ENCODE measurements around the gene UBE2O.

Gene UBE2O

GRCh38 chr17:76385892-76386786, 66.8 kb downstream of the UBE2O start:
- peak; percentile 83 to 89 for DNase-seq

DNA sequence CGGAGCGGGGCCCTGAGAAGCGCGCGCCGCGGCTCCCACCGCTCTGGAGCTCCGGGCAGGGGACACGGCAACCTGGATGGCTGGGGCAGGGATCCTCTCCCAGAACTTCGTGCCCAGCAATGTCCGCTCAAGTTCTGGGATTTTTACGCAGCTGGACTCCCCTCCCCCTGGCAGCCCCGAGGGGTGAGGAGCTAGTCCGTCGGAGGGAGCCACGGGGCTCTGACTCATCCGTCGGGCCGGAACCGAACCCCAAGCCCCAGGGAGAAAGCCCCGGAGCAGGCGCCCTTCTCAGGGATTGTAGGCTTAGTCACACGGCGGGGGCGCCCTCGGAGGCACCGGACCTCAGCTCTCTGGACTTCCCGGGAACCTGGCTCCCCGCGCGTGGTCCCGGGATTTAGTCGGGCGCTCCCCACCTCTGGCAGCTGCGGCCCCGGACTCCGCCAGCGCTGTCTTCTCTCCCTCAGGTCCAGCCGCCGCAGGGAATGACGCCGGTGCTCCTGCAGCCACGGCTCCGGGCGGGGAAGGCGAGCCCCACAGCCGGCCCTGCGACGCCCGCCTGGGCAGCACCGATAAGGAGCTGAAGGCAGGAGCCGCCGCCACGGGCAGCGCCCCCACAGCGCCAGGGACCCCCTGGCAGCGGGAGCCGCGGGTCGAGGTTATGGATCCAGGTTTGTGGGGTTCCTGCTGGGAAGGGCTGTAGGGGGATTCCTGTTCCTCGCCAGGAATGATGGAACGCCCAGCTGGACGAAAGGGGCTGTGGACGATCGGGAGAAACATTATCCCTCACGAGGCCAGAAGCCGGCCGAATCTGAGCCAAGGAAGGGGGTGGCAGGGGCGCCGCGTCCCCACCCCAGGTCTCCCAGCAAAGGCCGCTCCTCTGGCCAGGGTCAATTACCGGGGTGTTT, 67.7 kb downstream of the UBE2O start:
- DNase-seq, result peak; percentile 23 to 65

- peak; percentile 49 to 65 for DNase-seq
Observed at GRCh38 chr17:76384222-76384986, 68.5 kb downstream of the UBE2O start, which contains the start of gene SPHK1. Gene SPHK1 (plus strand): TSS chr17:76384609. CDS start chr17:76385645, 1,036 bp downstream.

DNA sequence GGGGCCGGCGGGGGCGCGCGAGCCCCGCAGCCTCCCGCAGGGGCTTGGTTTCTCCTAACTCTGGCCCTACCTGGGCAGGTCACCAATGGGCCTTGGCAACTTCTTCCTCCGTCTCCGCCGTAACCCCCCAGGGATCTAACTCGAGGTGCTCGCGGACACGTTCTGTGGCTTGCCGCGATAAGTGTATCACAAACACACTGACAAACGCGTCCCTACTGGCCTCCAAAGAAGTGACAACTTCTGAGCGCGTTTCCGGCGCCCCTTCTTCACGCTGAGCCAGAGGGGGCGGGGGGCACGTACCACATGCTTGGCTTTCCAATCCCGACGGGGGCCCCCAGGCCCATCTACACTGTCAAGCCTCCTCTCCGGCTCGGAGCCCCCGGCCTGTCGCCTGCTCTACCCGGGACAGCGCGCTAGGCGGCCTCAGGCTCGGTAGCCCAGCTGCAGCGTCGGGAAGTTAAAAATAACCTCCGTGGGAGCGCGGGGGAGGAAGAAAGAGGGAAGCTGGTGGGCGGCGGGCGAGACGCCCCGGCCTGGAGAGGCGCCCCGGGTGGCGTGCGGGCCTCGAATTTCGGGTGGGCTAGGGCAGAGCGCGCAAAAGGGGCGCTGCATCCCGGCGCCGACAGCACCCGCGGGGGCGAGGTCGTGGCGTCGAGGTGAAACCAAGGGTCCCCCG, 69.3 kb downstream of the UBE2O start:
- DNase-seq, result peak; percentile 28 to 54

DNA sequence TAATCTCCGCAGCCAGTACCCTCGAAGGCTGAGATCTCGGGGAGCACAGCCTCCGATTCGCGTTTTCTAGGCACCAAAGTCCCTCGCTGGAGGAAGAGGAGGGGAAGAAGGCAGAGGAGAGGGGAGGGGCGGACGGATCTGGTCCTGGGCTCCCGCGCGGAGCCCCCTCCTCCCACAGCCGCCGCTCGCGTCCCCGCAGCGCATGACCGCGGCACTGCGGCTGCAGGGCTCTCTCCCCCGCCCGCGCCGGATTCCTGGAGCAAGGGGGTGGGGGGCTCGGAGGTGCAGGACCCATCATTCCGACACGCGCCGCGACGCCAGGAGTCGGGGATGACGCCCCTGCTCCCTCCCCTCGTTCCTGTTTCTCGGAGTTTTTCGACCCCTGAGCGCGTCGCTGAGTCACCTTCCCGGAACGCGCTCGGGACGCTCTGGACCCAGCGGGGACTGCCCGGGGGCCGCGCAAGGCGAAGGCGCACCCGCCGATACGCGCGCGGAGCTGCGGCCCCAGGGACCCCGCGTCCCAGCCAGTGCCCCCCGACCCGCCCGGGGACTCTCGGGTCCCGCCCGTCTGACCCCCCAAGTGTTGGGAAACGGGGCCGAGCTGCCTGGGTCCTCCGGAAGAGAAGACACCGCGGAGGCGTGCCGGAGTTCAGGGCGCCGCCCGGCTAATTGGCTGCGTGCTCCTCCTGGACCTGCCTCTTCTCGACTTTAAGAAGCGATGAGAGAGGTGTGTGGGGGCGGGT, 70.0 kb downstream of the UBE2O start:
- peak; percentile 46 to 65 for DNase-seq

DNA sequence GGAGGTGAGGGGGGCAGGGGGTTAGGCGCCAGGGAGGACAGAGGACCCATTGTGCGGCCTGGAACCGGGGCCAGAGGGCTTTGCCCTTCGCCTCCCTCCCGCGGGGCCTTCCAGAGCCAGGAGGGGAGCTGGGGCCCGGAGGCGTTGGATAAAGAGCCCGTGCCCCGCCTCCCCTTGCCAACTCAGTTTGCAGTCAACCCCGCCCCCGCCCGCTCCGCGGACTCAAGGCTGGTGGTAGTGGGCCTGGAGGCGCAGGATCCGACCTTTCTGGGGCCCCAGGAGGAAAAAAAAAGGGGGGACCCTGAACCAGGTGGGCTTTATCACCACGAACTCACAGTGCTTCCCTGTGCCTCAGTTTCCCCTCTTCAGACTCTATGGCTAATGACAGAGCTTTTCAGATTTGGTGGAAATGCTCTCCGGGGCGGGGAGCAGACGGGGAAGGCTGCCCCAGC, 70.6 kb downstream of the UBE2O start:
- DNase-seq, result no peak

DNA sequence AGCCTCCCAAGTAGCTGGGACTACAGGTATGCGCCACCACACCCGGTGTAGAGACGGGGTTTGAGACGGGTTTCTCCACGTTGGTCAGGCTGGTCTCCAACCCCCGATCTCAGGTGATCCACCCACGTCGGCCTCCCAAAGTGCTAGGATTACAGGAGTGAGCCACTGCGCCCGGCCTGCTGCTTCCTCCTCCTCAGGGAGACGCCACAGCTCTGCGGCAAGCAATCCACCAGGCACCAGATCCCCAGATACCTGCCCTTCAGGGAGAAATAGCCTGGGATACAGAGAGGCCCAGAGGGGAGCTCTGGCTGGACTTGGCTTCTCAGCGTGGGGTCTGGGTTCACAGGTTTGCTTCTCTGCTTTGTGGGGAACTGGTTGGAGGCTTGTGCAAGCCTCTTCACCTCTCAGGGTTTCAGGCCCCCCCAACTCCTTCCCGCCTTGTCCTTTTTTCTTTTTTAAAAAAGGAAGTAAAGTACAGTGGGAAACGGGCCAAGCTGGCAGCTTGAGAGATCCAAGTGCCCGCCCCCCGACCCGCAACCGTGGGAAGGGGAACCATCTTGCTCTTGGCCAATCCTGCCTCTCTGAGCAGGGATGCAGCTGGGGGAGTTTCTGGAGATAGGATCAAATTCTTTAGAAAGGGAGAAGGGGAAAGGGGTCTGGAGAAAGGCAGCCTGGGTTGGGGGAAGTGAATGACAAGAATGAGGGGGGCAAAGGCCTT, 71.2 kb downstream of the UBE2O start:
- DNase-seq, result peak in 1 of 2 donors; percentile 31

- no peak for DNase-seq
Observed at GRCh38 chr17:76379646-76380376, 73.1 kb downstream of the UBE2O start.

DNA sequence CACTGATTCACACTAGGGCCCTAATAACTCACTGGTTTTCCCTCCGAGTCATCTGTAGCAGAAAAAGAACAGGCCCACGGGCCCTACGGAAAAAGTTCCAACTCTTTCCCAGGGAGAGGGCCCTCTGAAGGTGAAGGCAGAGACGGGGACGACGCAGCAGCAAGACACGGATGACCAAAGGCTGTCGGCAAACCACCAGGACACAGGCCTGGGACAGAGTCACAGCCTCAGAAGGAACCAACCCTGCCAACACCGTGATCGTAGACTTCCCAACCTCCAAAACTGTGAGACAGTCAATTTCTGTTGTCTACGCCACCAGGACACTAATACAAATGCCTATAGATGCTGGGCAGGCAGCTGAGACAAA, 73.7 kb downstream of the UBE2O start:
- DNase-seq, result no peak

DNA sequence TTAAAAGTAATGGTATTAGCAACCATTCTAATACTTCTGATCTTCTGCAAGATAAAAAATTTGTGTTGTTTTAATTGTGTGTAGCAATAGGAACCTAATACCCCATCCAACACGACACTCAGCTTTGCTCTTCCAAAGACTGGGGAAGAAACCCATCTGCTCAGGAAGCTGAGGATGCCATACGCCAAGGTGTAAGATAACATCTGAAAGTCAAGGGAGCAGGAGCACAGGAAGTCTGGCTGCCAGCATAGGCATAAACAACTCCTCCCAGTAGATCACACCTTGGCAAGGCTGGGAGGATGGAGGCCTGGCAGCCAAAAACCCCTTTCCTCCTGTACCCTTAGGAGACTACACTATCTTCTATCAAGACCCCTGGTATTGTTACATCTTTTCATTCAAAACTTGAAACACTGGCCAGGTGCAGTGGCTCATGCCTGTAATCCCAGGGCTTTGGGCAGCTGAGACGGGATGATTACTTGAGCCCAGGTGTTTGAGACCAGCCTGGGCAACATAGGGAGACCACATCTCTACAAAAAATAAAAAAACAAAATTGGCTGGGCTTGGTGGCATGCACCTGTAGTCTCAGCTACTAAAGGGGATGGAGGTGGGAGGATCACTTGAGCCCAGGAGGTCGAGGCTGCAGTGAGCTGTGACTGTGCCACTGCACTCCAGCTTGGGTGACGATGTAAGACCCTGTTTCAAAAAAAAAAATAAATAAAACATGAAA, 74.2 kb downstream of the UBE2O start:
- no peak for DNase-seq

GRCh38 chr17:76376318-76377133, 76.4 kb downstream of the UBE2O start:
- no peak for DNase-seq

DNA sequence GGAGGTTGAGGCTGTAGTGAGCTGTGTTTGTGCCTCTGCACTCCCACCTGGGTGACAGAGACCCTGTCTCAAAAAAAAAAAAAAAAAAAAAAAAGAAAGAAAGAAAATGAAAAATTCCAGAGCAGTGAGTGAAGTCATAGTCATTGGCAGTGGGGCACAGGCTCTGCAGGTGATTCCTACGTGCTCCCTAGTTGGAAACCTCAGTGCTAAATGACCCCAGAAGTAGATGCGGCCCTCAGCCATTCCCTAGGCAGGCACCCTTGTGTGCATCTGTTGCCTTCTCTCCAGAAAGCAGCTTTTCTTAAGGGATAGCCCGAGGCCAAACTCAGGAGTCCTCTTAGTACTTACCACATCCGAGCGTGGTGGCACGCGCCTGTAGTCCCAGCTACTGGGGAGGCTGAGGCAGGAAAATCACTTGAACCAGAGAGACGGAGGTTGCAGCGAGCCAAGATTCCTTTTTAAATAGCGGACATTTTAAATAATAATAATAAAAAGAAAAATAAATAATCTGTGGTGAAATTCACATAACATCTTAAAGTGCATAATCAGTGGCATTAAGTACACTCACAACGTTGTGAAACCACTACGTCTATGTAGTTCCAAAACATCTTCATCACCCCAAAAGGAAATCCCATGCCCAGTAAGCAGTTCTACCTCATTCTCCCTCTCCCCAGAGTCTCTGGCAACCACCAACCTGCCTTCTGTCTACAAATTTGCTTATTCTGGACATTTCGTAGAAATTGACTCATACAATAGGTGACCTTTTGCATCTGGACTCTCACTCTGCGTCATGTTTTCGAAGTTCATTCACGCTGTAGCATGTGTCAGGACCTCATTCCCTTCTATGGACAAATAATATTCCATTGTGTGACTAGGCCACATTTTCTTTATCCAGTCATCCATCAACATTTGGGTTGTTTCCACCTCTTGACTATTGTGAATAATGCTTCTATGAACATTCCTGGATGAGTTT, 81.0 kb downstream of the UBE2O start:
- DNase-seq, result no peak

DNA sequence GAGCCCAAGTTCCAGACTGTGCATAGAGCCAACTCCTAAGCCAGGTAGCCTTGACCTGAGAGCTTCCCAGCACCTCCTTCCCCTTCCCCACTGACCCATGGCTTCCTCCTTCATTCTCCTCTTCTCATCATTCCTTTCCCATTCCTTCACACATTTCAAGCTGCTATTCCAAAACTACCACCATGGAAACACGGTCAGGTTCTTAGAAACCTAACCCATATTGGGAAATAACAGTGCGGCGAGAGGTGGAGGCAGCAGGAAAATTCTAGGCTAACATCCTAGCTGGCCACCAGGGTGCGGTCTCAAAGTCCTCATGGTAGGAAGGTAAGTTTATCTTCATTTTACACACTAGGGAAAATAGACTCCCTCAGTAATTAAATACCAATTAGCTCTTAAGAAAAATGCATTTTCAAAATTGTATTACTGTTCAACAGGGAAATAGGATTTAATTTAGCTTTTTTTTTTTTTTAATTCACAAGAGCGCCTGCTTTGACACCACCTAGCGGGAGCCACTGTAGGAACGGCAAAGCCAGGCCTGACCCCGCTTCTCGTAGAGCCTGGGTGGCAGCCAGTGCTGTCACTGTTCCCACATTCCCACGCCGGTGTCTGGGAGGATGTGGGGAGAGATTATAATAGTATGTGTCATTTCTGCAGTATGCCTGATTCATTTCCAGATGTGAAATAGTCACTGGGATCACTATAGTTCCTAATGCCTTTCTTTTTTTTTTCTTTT, 82.5 kb downstream of the UBE2O start:
- no peak for DNase-seq

GRCh38 chr17:76369804-76370203, 83.1 kb downstream of the UBE2O start:
- no peak for DNase-seq

- no peak for DNase-seq
Observed at GRCh38 chr17:76369379-76369778, 83.6 kb downstream of the UBE2O start.

DNA sequence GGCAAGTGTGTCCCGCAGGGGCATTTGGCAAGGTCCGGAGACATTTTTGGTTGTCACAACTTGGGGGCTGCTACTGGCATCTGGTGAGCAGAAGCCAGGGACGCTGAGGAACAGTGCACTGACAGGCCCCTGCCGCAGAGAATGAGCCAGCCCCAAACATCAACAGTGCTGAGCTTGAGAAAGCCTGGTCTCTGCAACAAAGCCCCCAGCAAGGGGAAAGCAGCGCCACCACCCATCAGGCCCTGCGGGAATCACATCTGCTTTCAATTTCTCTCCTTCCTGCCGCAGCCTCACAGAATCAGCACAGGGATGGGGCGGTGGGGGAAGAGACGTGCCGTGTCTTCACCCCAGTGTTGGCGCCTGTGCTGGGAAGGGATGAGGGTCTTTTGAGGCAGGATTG, 84.4 kb downstream of the UBE2O start:
- DNase-seq, result no peak
